IPS-NIHi7 (cell line): ENCODE data around the gene SMYD5.

Experiments used
- DNase-seq: peaks from one replicate; pipeline ENCODE4 v3.0.0; 2012; ENCODE audit warnings: mixed read lengths; ENCODE audit errors: extremely low spot score

The SMYD5 gene

DNA sequence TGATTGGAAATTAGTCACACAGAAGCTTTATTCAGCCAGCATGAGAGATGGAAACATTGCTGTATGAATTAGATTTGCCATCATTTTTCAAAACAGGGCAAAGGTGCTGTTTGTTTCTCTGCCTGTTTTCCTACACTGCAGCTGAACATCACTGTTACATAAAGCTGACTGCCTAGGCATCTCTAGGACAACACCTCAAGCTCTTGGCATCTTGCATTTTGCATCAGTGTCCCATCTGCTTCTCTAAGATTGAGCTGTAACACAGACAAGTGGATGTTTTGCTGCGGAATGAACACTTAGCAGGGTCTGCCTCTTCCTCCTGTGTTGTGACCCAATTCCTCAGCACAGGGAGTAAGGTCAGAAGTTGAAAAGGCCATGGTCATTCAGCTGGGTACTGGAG, 24.9 kb downstream of the SMYD5 start:
- DNase-seq: no peak

DNA sequence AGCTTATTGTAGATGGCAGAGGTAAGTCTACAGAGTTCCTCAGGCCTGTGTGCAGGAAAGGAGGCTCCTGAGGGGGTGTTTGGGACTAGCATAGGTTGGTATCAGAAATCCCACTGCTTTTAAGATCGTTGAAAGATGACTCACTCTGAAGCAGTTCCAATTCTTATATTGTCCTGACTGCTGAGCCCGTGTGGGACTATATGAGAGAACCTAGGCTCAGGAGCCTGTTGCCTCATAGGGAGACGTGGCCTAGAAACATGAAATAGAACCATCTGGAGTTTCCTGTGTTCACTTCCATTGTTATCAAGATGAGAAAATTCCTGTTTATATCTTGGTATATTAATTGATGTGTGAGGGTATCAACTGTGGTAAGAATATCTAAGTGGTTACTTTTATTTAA, 25.7 kb downstream of the SMYD5 start:
- no peak for DNase-seq

- DNase-seq: no peak
Observed at GRCh38 chr2:73243884-73244570, 30.0 kb downstream of the SMYD5 start.

- DNase-seq: no peak
Observed at GRCh38 chr2:73244580-73244979, 30.5 kb downstream of the SMYD5 start.

DNA sequence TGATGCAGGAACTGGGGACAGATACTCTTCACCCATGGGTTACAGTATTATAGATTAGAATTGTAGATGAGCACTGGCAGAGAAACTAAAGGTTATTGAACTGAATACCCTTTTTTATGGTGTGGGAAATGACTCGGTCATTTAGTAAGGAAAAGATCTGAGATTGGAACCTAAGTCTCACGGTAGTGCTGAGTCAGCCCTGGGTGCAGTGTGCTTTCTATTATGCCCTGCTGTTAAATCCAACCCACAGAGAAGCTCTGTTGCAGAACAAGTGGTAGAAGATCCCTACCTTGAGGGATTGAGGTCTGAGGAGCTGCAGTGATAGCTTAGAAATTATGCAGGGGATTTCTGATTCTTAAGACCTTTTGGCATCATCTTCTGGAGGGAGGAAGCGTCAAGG, 32.8 kb downstream of the SMYD5 start:
- DNase-seq: no peak

- DNase-seq: no peak
Observed at GRCh38 chr2:73249636-73250035, 35.6 kb downstream of the SMYD5 start.

- DNase-seq: no peak
Observed at GRCh38 chr2:73250872-73251846, 37.1 kb downstream of the SMYD5 start.

DNA sequence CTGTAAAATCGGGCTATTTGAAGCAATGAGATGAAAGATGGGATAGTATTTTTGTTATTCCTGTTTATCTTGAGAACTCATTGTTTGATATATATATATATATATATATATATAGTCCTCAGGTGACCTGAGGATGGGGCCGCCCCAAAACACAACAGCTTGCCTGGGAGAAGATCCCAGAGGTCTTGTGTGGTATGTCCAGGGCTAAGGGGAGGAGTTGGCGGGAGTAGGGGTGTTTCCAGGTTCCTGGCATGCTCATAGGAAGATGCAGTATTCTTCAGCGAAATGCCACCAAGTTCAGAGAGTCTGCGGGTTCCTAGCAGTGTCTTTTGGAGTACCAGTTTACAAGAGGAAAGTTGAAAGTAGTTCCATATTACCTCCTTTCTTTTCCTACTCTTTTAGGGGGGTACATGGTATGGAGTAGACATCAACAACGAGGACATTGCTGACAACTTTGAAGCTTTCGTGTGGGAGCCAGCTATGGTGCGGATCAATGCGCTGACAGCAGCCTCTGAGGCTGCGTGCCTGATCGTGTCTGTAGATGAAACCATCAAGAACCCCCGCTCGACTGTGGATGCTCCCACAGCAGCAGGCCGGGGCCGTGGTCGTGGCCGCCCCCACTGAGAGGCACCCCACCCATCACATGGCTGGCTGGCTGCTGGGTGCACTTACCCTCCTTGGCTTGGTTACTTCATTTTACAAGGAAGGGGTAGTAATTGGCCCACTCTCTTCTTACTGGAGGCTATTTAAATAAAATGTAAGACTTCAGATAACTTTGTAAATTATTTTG, 38.4 kb downstream of the SMYD5 start:
- no peak for DNase-seq

DNA sequence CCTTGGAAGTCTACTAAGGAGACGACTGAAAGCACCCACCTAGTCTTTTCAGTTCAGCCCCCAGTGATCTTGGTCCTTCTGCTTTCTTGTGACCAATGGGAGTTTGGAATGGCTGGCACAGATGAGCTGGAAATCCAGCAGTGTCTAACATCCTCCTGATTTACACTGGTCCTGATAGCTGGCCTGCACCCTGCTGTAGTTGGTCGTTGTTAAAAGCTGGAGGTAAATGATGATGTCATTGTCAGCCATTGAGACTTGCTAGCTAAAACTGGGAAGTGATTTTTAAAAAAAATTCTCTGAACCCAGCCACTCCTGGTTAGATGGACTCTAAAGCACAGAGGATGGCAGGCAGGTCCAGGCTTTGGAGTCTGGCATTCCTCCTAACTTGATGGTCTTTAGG, 39.4 kb downstream of the SMYD5 start:
- no peak for DNase-seq

- no peak for DNase-seq
Observed at GRCh38 chr2:73253901-73254300, 39.9 kb downstream of the SMYD5 start.

GRCh38 chr2:73254343-73255006, 40.4 kb downstream of the SMYD5 start:
- no peak for DNase-seq

GRCh38 chr2:73255007-73255644, 41.1 kb downstream of the SMYD5 start:
- DNase-seq: no peak

- no peak for DNase-seq
Observed at GRCh38 chr2:73255907-73256617, 42.0 kb downstream of the SMYD5 start.

GRCh38 chr2:73256618-73256922, 42.5 kb downstream of the SMYD5 start:
- no peak for DNase-seq

- DNase-seq: no peak
Observed at GRCh38 chr2:73257021-73257420, 43.0 kb downstream of the SMYD5 start.

- DNase-seq: no peak
Observed at GRCh38 chr2:73257425-73258125, 43.5 kb downstream of the SMYD5 start.

- no peak for DNase-seq
Observed at GRCh38 chr2:73258186-73258912, 44.3 kb downstream of the SMYD5 start.

- DNase-seq: no peak
Observed at GRCh38 chr2:73258913-73259215, 44.8 kb downstream of the SMYD5 start.

DNA sequence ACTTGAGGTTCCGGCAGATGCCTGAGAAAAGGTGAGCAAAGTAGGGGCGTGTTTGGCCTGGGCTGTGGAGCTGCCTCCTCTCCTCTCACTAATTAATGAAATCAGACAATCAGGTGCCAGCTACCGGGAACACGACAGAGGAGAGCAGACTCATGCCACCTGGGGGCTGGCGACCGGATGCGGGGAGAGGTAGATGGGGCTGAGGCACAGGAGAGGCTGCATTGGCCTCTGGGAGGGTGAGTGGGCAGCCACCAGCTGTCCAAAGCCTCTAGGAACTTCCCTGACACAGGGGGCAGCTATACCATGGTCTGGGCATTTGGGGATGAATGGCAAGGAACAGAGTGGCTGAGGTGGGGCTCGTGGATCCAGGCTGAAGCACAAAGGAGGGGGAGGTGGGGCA, 45.2 kb downstream of the SMYD5 start:
- DNase-seq: no peak
